MM.1S (cell line): ENCODE results near the gene CADM4.

Experiments used
- EZH2 ChIP-seq: fragments of 300-600 bp; sonication (generic); optimal IDR thresholded peaks from 2 replicates; pipeline ENCODE3; 2017; ENCODE audit warnings: low read depth, mild to moderate bottlenecking, antibody characterized with exemption, low read length, mixed read lengths
- TF ChIP-seq, protein P1 (sequence below): fragments of 300-600 bp; sonication (generic); IDR thresholded peaks from 2 replicates; pipeline ENCODE4 v1.5.1; 2016; ENCODE audit warnings: antibody characterized with exemption, low read length, mixed read lengths

DNA sequence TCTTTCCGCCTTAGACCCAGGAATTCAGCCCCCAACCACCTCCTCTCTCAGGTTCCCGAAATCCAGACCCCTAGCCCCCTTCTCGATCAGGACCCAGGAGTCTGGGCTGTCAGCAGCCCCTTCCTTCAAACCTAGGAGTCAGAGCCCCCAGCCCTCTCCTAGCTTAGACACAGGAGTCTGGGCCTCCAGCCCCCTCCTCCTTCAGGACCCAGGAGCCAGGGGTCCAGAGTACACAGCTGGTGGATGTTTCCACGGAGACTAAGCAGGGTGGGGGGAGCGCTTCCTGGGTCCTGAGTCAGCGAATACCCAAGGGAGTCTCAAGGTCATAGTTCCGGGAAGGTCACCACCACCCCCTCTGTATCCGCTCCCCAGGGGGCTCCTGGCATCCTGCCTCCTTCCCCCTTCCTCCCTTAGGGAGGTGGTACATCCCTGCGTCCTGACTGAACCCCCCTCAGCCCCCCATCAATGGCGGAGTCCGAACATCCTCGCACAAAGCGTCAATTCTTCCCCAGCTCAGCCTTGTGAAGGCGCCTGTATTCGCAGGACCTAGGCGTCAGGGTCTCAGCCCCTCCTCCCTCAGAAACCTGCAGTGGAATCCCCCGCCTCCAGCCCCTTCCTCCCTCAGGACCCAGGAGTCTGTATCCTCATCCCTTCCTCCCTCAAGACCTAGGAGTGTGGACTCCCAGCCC lies 4.6 kb downstream of the CADM4 start:
- TF ChIP-seq EZH2 = no peak
- TF ChIP-seq, protein P1, sequence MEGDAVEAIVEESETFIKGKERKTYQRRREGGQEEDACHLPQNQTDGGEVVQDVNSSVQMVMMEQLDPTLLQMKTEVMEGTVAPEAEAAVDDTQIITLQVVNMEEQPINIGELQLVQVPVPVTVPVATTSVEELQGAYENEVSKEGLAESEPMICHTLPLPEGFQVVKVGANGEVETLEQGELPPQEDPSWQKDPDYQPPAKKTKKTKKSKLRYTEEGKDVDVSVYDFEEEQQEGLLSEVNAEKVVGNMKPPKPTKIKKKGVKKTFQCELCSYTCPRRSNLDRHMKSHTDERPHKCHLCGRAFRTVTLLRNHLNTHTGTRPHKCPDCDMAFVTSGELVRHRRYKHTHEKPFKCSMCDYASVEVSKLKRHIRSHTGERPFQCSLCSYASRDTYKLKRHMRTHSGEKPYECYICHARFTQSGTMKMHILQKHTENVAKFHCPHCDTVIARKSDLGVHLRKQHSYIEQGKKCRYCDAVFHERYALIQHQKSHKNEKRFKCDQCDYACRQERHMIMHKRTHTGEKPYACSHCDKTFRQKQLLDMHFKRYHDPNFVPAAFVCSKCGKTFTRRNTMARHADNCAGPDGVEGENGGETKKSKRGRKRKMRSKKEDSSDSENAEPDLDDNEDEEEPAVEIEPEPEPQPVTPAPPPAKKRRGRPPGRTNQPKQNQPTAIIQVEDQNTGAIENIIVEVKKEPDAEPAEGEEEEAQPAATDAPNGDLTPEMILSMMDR = no peak
